Activated CD4-positive, alpha-beta T cell treated with anti-CD3 and anti-CD28 coated beads, Interleukin-2, amount 50 U/mL, for 24 hours (primary cell): Measurements from ENCODE around the gene PPT1.
"Not testable (repeated sequence)": the region's sequence is repeated elsewhere in the genome, so short reads cannot be mapped to it uniquely, and the experiment has no call there.

Experiments
- DNase-seq, 2 donors: peaks; one replicate each; pipeline ENCODE4 v3.0.0-alpha.2; 2020; ENCODE audit warnings: low read depth in 1 of 2, low spot score in 1 of 2

Gene PPT1

GRCh38 chr1:40057310-40058030 is 39.6 kb downstream of the PPT1 start:
- no peak for DNase-seq

- DNase-seq, result no peak
Measured at GRCh38 chr1:40056519-40057309, 40.3 kb downstream of the PPT1 start.

- no peak for DNase-seq
Measured at GRCh38 chr1:40053138-40053887, 43.7 kb downstream of the PPT1 start.

GRCh38 chr1:40050863-40051262 is 46.2 kb downstream of the PPT1 start:
- no peak for DNase-seq

DNA sequence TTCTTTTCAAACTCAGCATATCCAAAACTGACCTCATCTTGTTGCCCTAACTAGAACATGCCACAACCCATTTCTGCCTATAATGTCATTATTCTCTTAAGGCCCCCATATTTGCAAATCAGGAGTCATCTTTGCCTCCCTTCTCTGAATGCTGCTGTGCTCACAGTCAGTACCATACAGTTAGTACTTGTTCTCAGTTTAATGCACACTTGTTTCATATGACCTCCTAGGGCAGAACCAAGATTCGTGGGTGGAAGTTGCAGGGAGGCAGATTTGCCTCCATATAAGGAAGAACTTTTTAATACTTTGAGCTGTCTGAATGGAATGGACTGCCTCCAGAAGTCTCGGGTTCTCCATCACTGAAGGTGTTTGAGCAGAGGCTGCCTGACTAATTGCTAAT is 47.3 kb downstream of the PPT1 start:
- DNase-seq, result no peak

GRCh38 chr1:40047769-40048168 is 49.3 kb downstream of the PPT1 start:
- DNase-seq, result no peak

DNA sequence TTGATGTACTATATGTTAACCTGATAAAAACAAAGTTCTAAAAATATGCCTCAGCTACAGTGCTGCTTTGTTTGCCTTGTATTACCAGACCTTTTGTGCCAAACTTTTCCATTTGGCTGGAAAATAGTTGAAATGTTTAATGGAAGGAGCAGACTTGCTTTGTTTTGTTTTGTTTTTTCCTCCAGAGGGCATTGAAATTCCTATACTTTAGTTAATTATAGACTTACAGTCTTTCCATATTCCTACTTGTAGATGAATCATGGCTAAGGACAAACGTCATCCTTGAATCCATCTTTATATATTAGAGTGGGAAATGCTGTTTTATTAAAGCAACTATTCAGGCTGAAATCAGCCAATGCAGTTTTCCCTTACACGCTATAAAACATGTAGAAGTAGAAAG is 49.8 kb downstream of the PPT1 start:
- DNase-seq, result no peak

- no peak for DNase-seq
Measured at GRCh38 chr1:40045766-40046165, 51.3 kb downstream of the PPT1 start.

GRCh38 chr1:40045182-40045581 is 51.9 kb downstream of the PPT1 start:
- no peak for DNase-seq

DNA sequence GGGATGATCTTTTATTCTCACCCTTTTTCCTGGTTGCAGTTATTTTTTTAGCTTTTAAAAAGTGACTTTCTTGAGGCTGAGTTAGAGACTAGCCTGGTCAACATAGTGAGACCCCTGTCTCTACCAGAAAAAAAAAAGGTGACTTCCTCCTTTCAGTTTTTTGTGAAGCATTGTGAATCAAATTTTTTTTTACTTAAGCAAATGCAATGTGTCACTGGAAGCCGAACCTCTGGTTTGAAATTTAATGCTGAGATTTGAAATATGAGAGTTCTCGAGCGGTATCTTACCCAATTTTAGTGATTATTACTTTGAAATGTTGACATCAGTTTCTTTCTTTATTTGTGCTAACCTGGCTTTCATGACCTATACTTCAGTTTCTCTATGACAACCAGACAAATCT is 52.9 kb downstream of the PPT1 start:
- no peak for DNase-seq

GRCh38 chr1:40042341-40042740 is 54.7 kb downstream of the PPT1 start:
- DNase-seq, result no peak

- DNase-seq, result no peak
Measured at GRCh38 chr1:40041466-40041838, 55.6 kb downstream of the PPT1 start.

DNA sequence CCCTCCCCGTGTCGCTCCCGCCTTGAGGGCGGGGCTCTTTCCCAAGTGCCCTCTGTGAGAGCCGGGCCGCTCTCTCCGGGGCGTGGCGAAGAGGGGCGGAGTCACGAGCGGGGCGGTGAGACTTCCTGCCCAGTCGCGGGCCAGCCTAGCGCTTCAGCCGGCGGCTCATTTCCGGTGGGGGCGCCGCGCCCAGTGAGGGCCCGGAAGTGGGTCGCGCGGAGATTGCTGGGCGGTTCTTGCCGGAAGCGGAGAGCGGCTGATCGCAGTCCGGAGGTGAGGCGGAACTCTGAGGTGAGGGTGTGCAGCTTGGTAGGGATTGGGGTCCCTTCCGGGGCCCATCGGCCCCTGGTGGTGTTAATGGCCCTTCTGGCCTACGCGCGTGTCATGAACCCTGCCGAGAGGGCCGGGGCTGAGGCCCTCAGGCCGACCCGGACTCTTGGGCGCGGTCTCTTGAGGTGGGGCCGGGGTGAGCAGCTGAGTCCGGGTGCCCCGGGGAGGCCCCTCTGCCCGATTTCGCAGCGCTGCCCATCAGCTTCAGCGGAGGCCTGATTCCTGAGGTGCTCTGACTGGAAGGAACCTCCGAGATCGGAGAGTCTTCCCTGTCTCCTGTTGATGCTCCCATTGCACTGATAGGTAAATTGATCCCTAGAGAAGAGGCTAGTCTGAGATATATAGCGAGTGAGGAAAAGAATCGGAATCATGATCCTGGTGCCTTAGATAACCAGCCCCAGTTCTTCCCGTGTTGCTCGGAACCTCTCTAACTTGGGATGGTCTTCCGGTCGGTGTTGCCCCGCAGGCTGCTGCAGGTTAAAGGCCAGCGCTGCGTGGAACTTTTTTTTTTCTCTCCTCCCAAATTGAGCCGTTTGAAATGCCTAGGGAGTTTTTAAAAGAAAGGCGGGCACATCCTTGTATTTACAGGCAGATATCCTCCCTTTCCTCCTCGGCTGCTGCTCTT is 56.3 kb downstream of the PPT1 start, which contains the start of gene CAP1:
TSS of gene CAP1 (plus strand) at position 219 of the 955 bp plus-strand sequence. CDS start 18,618 bp downstream, outside the sequence.
- peak; percentile 99 to 100 for DNase-seq

GRCh38 chr1:40039757-40040510 is 57.1 kb downstream of the PPT1 start:
- DNase-seq, result peak; percentile 39 to 60

DNA sequence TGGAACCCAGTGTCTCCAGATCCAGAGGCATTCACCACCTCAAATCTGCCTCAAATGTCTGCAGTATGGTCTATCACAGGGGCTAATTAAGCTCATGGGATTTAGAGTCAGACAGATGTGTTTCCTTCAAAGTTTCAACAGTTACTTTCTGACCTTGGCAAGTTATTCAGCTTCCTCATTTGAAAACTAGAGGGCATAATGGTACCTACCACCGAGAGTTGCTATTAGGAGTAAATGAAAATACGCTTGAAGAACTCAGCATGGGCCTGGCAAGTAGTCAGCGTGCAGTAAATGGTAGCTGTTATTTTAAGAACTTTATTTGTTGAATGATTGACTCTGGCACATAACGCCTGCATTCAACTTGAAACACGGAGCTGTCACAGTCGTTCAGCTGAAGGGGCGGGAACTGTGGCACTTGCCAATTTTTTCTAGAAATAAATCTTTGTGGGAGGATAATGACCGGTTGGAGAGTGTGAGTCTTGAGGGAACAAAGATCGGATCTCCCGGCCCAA is 57.8 kb downstream of the PPT1 start:
- DNase-seq, result no peak

- DNase-seq, result no peak
Measured at GRCh38 chr1:40038697-40039096, 58.4 kb downstream of the PPT1 start.

- not testable (repeated sequence) for DNase-seq
Measured at GRCh38 chr1:40037254-40037653, 59.8 kb downstream of the PPT1 start.

DNA sequence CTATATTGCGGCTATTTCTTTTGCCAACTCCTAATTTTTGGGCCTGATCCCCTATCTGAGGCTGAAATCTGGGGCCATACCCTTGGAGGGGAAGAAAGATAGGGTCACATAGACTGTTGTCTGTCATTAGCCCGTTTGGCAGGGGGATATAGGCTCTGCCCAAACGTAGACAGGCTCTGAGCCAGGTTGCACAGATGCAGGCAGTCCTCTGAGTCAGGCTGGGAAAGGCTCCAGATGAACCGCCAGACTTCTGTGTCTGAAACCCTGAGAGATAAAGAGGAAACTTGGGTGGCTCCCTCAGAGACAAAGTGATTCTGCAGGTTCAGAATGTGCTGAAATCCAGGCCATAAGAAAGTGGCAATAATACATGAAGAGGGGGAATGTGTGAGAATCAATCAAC is 60.5 kb downstream of the PPT1 start:
- no peak for DNase-seq

GRCh38 chr1:40034869-40035268 is 62.2 kb downstream of the PPT1 start:
- DNase-seq, result no peak
